ENCODE data around the gene BUD13. TPM values are rescaled to one million over a fixed set of nuclear protein-coding genes. Genes with fewer than 3 reads are reported as not detected.

Gene BUD13
- total RNA-seq, 2 donors from 2014 or later: 12.2 to 16.0 TPM

GRCh38 chr11:116798368-116798767, 25.6 kb upstream of the BUD13 start:
- Histone ChIP-seq H3K4me3 (no peak overlapping the region), H3K27ac (no peak overlapping the region), H3K27me3 (replicated peaks; ENCODE audit: insufficient read depth) (no peaks in the 10 kb centered on the region), H3K9me3 (no peaks in the 10 kb centered on the region), H3K4me1 (replicated peaks) (no peaks in the 10 kb centered on the region), H3K36me3 (no peaks in the 10 kb centered on the region)
- intact Hi-C loops (cut with DNase I): loop anchor here (10.0 kb wide), 1 partner anchor 76 kb away; no protein-coding TSS in a partner anchor
- WGBS: 91% methylated on average over 5 of the region's 5 CpGs
- no peak for DNase-seq (ENCODE audit: low spot score)
- TF ChIP-seq POLR2AphosphoS5 (IDR thresholded peaks at IDR 0.05) (no peak), POLR2A (IDR thresholded peaks at IDR 0.05) (no peak)
- TF ChIP-seq, protein P1, sequence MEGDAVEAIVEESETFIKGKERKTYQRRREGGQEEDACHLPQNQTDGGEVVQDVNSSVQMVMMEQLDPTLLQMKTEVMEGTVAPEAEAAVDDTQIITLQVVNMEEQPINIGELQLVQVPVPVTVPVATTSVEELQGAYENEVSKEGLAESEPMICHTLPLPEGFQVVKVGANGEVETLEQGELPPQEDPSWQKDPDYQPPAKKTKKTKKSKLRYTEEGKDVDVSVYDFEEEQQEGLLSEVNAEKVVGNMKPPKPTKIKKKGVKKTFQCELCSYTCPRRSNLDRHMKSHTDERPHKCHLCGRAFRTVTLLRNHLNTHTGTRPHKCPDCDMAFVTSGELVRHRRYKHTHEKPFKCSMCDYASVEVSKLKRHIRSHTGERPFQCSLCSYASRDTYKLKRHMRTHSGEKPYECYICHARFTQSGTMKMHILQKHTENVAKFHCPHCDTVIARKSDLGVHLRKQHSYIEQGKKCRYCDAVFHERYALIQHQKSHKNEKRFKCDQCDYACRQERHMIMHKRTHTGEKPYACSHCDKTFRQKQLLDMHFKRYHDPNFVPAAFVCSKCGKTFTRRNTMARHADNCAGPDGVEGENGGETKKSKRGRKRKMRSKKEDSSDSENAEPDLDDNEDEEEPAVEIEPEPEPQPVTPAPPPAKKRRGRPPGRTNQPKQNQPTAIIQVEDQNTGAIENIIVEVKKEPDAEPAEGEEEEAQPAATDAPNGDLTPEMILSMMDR (IDR thresholded peaks at IDR 0.05): no peak

GRCh38 chr11:116797816-116798215, 25.0 kb upstream of the BUD13 start:
- DNase-seq (ENCODE audit: low spot score): no peak
- TF ChIP-seq, protein P1 (IDR thresholded peaks at IDR 0.05): no peak
- no peak for TF ChIP-seq POLR2A (IDR thresholded peaks at IDR 0.05)
- TF ChIP-seq POLR2AphosphoS5 (IDR thresholded peaks at IDR 0.05): no peak
- Histone ChIP-seq H3K27me3 (replicated peaks; ENCODE audit: insufficient read depth) (no peaks in the 10 kb centered on the region), H3K4me3 (no peak overlapping the region), H3K9me3 (no peaks in the 10 kb centered on the region), H3K36me3 (no peaks in the 10 kb centered on the region), H3K4me1 (replicated peaks) (no peaks in the 10 kb centered on the region), H3K27ac (no peak overlapping the region)
- intact Hi-C loops (cut with DNase I): loop anchor here (10.0 kb wide), 1 partner anchor 77 kb away; no protein-coding TSS in a partner anchor
- WGBS: 82% methylated on average over 5 of the region's 5 CpGs

GRCh38 chr11:116796548-116796947, 23.8 kb upstream of the BUD13 start:
- Histone ChIP-seq H3K9me3 (no peaks in the 10 kb centered on the region), H3K36me3 (no peaks in the 10 kb centered on the region), H3K4me1 (replicated peaks) (no peaks in the 10 kb centered on the region), H3K4me3 (no peak overlapping the region), H3K27ac (no peak overlapping the region), H3K27me3 (replicated peaks; ENCODE audit: insufficient read depth) (no peaks in the 10 kb centered on the region)
- no peak for TF ChIP-seq POLR2A (IDR thresholded peaks at IDR 0.05)
- TF ChIP-seq, protein P1 (IDR thresholded peaks at IDR 0.05): no peak
- TF ChIP-seq POLR2AphosphoS5 (IDR thresholded peaks at IDR 0.05): no peak
- intact Hi-C loops (cut with DNase I): loop anchor here (10.0 kb wide), 1 partner anchor 78 kb away; no protein-coding TSS in a partner anchor
- WGBS: 82% methylated on average over 1 of the region's 1 CpG
- DNase-seq (ENCODE audit: low spot score): no peak

DNA sequence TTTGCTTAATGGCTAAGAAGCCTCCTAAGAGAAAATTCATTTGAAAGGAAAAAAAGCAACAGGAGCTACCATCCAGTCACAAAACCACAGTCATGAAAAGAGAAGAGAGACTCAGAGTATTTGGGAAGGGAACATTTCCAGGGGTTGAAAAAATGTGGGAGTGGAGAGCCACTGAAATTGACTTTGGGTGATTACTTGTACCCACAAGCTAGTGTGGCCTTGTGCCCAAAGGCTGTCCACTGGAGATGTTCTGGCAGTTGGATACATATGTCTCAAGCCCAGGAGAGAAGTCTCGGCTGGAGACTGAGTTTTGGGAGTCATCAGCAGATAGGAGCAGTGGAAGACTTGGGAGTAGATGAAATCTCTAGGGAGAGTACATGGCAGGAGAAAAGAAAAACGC, 22.1 kb upstream of the BUD13 start:
- H3K9me3 ChIP-seq: no peaks in the 10 kb centered on the region
- no peaks in the 10 kb centered on the region for H3K4me1 ChIP-seq (replicated peaks)
- H3K27me3 ChIP-seq (replicated peaks; ENCODE audit: insufficient read depth): no peaks in the 10 kb centered on the region
- H3K36me3 ChIP-seq: no peaks in the 10 kb centered on the region
- no peak overlapping the region for H3K4me3 ChIP-seq
- no peak overlapping the region for H3K27ac ChIP-seq
- intact Hi-C loops (cut with DNase I): loop anchor here (10.0 kb wide), 1 partner anchor 80 kb away; no protein-coding TSS in a partner anchor
- DNase-seq (ENCODE audit: low spot score): no peak
- WGBS: 85% methylated on average over 2 of the region's 2 CpGs
- TF ChIP-seq POLR2A (IDR thresholded peaks at IDR 0.05) (no peak), POLR2AphosphoS5 (IDR thresholded peaks at IDR 0.05) (no peak)
- TF ChIP-seq, protein P1 (IDR thresholded peaks at IDR 0.05): no peak

GRCh38 chr11:116793772-116794097, 20.9 kb upstream of the BUD13 start:
- no peaks in the 10 kb centered on the region for H3K4me1 ChIP-seq (replicated peaks)
- DNase-seq (ENCODE audit: low spot score): no peak
- H3K36me3 ChIP-seq: no peaks in the 10 kb centered on the region
- intact Hi-C loops (cut with DNase I): loop anchor here (2.0 to 10.0 kb wide), 2 partner anchors 43 to 81 kb away; partner anchors contain the start of gene APOA1
- no peaks in the 10 kb centered on the region for H3K9me3 ChIP-seq
- TF ChIP-seq POLR2AphosphoS5 (IDR thresholded peaks at IDR 0.05): no peak
- no peak for TF ChIP-seq POLR2A (IDR thresholded peaks at IDR 0.05)
- TF ChIP-seq, protein P1 (IDR thresholded peaks at IDR 0.05): no peak
- H3K27ac ChIP-seq: no peak overlapping the region
- WGBS: 100% methylated on average over 1 of the region's 1 CpG
- no peaks in the 10 kb centered on the region for H3K27me3 ChIP-seq (replicated peaks; ENCODE audit: insufficient read depth)
- H3K4me3 ChIP-seq: no peak overlapping the region
